GM19463 (cell line): ENCODE results near the gene CORO6.

Experiments used
- ATAC-seq: cut with Tn5 transposase; IDR thresholded peaks from one replicate; pipeline ENCODE4 v1.9.1; 2021; ENCODE audit warnings: mild to moderate bottlenecking, moderate library complexity; ENCODE audit not compliant: unreplicated experiment

Gene CORO6

GRCh38 chr17:29578626-29579485 is 43.9 kb downstream of the CORO6 start:
- ATAC-seq, result no peak

GRCh38 chr17:29577385-29578211 is 45.1 kb downstream of the CORO6 start:
- no peak for ATAC-seq

GRCh38 chr17:29577001-29577370 is 45.7 kb downstream of the CORO6 start:
- ATAC-seq, result no peak

- ATAC-seq, result no peak
Measured at GRCh38 chr17:29576214-29577000, 46.3 kb downstream of the CORO6 start.

- no peak for ATAC-seq
Measured at GRCh38 chr17:29575511-29576213, 47.0 kb downstream of the CORO6 start.

GRCh38 chr17:29574732-29575510 is 47.8 kb downstream of the CORO6 start:
- no peak for ATAC-seq

- no peak for ATAC-seq
Measured at GRCh38 chr17:29573871-29574731, 48.6 kb downstream of the CORO6 start.

- no peak for ATAC-seq
Measured at GRCh38 chr17:29573558-29573869, 49.2 kb downstream of the CORO6 start.

GRCh38 chr17:29572691-29573557 is 49.8 kb downstream of the CORO6 start:
- ATAC-seq, result no peak

- no peak for ATAC-seq
Measured at GRCh38 chr17:29571883-29572681, 50.6 kb downstream of the CORO6 start.

- no peak for ATAC-seq
Measured at GRCh38 chr17:29571486-29571882, 51.2 kb downstream of the CORO6 start.

GRCh38 chr17:29570521-29570920 is 52.2 kb downstream of the CORO6 start:
- no peak for ATAC-seq

GRCh38 chr17:29569245-29569950 is 53.3 kb downstream of the CORO6 start:
- no peak for ATAC-seq

GRCh38 chr17:29568331-29569244 is 54.1 kb downstream of the CORO6 start, which contains the start of gene TP53I13:
TSS of gene TP53I13 (plus strand) at chr17:29568701. CDS start at chr17:29568759, 58 bp downstream.
- ATAC-seq, result peak; percentile 47

- ATAC-seq, result peak; percentile 34
Measured at GRCh38 chr17:29567554-29568330, 55.0 kb downstream of the CORO6 start.
